UCSD-AML1 (cell line): ENCODE data around the gene CACNG8.
A peak's percentile ranks its signal among the peaks of the same experiment; 100 is the strongest.

ENCODE experiments used
- DNase-seq: peaks from one replicate; lab custom pipeline; 2025; ENCODE audit not compliant: unreplicated experiment; lab: John Stamatoyannopoulos, UW

CACNG8 gene

DNA sequence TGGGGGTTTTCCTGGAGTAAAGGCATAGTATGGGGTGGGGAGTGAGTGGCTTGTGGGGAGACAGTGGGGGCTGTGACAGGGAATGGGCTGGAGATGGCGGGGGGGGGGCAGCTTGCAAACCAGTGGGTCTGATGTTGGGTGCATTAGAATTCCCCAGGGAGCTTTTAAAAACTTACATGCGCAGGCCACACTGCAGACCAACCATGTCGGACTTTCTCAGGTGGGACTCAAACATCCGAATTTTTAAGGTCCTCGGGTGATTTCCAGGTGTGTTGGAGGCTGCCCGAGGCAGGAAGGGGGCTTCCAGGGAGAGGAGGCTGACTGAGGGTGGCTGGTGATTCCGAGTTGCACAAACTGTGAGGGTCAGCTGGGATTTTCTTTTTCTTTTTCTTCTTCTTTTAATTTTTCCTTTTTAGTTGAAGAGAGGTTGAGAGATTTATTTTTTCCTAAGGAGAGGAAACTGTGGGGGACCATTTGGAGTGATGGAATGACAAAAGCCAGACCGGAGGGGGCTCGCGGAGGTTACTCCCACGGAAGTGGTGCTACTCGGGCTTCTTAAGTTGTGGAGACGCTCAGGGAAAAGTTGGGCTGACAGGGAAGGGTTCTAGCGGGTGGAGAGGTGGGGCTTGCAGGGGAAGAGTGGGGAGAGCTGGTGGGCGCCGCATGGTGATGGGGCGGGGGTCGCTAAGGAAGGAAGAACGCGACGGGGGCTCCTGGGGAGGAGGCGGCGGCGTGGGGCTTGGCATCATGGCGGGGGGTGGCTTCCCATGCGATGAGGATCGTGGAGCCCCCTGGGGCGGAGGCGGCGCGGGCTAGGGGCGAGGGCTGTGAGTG is 997 bp upstream of the CACNG8 start:
- DNase-seq = peak; percentile 60

DNA sequence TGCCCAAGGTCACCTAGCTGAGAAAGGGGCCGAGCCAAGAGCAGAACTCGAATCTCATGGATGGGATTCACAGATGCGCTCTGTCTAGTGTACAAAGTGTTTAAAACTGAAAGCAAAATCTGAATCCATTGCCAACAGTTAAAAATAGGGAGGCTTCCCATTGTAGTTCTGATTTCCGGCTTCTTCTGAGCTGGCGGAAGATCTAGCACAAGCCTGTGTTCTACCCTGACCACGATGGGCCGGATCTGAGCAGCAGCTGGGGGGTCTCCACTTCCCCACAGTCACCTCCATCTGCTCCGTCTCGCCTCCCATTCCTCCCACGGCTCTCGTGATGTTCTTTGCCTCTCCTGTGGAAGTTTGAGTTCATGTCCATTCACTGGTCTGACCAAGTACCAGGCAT is 2.4 kb downstream of the CACNG8 start:
- peak; percentile 36 for DNase-seq

DNA sequence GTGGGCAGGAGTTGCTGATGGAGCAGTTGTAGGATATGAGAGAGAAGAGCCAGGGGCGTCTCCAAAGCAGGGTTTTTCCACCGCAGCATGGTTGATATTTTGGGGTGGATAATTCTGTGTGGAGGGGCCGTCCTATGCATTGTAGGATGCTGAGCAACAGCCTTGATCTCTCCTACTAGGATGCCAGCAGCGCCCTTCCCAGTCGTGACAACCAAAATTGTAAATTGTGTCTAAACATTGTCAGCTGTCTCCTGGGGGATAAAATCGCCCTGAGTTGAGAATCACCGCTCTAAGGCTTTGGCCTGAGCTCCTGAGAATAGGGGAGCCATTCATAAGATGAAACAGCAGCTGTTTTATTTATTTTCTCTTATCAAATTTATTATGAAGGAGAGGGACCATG is 4.2 kb downstream of the CACNG8 start:
- DNase-seq = no peak

DNA sequence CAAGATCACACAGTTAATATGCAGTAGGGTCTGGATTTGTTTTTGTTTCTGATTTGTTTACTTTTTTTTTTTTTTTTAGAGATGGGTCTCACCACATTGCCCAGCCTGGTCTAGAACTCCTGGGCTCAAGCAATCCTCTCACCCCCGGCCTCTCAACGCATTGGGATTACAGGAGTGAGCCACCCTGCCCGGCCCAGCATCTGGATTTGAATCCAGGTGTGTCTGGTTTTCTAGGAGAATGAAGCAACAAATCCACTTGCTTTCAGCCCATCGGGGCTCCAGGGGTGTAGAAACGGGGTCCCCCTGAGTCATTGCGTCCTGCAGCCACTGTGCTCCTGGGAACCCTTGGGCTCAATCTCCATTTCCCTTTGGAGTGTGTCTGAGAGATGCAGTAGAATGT is 6.6 kb downstream of the CACNG8 start:
- no peak for DNase-seq

DNA sequence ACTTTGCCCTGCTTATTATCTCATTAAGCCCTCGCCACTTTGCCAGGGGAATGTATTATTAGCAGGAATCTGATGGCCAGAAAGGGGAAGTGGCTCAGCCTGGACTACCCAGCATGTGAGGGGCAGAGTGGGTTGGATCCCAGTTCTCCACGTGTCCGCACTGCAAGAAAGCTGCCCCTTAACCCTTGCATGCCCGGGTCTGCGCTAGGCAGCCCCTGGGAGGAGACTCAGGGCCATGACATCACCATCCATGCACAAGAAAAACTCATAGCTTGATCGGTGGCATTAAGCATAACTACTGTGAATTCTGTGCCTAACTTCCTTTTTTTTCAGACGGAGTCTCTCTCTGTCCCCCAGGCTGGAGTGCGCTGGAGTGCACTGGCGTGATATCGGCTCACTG is 8.9 kb downstream of the CACNG8 start:
- peak; percentile 76 for DNase-seq

DNA sequence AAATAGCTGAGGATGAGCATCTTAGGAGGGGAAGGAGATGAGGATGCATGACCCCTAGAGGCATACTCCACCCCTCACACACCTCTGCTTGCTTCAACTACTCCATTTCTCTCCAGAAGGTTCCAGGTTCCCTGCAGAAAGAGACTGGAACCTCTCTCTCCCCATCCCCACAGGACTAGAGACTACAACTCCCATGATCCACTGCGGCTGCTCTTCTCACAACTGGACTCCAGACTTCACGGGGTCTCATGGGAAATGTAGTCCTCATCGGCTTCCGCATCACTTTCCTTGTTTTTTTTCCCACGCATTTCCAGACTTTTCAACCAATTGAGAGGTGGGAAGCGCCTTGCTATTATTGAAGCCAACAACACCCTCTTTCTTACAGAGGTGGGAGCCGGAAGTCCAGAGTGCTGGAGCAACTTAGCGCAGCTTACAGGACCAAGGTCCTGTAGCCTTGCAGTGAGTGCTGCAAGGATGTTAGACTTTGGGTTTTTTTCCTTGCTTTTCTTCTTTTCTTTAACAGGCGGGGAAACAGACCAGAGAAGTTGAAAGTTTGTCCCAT is 14.8 kb downstream of the CACNG8 start:
- DNase-seq = peak; percentile 50

DNA sequence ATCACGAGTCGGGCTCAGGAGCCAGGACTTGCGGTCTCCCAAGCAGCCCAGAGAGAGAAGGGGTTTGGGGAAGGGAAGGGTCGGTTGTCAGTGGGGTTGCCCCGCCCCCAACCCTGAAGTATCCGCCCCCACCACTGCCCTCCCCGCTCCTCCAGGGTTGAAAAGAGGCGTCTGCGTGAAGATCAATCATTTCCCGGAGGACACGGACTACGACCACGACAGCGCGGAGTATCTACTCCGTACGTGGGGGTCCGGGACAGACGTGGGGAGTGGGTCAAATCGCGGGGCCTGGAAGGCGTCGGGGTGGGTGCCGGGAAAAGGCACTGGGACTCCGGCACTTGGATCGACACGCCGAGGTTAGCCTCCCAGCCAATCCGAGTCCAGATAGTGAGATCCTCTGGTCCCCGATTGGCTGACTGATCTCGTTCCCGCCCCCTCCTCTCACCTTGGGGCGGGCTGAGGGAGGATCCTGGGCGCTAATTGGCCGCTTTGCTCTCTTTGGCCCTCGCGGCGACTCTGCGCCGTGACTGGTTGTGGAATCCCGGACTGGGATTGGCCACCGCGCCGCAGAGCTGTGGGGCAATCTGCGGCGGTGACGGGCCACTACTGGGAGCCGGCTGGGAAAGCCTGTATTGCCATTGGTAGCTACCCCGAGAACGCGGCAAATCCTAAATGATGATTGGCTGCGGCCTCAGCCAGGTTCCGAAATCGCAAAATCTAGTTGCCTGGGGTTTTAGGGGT is 15.4 kb downstream of the CACNG8 start:
- DNase-seq = no peak

DNA sequence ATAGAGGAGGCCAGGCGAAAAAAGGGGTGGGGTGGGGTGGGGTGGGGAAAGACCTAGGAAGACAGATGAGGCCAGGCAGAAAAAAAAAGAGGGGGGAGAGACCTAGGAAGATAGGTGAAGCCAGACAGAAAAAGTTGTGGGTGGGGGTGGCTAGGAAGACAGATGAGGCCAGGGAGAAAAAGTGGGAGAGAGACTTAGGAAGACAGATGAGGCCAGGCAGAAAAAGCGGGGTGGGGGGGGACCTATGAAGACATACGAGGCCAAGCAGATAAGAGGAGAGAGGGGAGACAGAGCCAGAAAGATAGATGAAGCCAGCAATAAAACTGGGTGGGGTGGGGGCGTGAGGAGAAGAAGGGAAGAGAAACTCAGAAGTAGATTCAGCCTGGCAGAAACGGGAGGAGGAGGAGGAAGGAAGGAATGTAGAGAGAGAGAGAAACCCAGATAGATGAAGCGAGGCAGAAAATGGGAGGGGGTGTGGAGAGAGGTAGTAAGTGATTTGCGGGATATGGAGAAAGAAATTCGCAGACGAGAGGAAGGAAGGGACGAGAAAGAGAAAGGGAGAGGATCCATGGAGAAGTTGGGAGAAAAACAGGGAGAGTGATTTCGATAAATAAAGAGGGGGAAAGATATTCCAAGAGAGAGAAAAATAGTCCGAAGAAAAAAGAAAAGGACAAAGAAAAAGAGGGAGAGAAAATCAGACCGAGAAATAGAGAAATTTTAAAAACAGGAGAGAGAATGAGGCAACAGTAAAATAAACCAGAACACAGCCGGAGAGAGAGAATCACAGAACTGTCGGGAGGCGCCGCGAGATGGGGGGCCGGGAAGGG is 16.5 kb downstream of the CACNG8 start:
- DNase-seq = no peak

DNA sequence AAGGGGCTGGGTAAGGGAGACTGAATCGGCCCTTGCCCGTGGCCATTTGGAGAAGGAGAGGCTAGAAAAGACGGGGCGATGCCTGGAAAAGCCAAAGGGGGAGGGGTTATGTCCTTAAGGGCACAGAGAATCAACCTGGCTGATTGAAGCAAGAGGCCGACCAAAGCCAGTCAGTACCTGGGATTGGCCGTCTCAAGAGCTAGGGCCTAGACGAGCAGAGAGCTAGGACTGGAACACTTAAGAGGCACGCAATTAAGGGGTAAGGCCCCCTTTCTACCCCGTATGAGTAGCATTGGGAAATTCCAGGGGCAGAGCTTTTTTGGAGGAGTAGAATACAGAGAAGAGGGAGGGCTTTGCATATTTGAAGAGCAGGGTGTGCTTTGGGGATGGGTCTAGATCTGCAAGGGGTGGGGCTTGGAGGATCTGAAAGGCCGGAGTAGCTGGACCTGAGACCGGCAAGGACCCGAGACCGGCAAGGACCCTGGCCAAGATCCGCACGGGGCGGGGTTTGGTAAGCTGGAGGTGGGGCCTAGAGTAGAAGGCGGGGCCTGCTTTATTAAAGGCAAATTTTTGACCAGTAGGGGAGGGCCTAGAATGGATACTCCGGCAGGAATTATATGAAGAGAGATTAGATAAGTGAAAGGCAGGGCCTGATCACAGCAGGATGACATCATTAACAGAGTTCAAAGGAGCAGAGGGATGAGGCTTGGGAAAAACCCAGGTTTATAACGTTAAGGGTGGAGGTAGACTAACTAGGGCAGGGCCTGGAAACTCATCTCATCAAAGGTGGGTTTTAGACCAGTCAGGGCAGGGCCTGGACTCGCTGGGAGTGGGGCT is 18.0 kb downstream of the CACNG8 start:
- DNase-seq = no peak

DNA sequence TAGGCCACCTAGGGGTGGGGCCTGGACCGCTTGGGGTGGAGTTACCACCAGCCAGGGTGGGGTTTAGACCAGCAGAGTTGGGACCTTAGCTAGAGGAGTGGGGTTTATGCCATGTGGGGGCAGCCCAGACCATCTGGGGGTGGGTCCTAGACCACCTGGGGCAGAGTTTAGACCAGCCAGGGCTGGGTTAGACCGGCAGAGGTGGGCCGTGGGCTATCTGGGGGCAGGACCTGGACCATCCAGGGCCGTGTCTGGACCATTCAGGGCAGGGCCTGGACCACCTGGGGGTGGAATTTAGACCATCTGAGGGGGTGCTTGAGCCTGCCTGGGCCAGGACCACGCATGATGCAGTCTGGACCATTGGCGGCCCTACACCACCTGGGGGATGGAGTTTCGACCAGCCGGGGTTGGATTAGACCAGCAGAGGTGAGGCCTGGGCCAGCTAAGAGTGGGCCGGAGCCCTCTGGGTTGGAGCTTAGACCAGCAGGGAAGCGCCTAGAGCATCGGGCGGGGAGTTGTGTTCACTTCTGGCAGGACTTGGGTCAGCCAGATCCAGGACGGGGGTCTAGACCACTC is 18.7 kb downstream of the CACNG8 start:
- DNase-seq = no peak

DNA sequence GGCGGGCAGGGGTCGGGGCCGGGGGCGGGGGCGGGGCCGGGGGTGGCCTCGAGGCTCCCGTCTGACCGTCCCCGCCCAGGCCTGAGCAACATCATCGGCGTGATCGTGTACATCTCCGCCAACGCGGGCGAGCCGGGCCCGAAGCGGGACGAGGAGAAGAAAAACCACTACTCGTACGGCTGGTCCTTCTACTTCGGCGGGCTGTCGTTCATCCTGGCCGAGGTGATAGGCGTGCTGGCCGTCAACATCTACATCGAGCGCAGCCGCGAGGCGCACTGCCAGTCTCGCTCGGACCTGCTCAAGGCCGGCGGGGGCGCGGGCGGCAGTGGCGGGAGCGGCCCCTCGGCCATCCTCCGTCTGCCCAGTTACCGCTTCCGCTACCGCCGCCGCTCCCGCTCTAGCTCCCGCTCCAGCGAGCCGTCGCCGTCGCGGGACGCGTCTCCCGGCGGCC is 19.3 kb downstream of the CACNG8 start:
- DNase-seq = no peak

DNA sequence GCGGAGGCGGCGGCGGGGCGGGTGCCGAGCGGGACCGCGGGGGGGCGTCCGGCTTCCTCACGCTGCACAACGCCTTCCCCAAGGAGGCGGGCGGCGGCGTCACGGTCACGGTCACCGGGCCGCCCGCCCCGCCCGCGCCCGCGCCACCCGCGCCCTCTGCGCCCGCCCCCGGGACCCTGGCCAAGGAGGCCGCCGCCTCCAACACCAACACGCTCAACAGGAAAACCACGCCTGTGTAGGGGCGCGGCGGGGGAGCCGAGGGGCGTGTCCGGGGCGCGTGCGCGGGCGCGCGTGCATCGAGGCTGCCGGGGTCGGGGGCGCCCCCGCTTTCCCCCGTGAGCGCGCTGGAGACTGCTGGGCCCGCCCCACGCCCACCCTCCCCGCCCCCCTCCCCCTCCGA is 19.9 kb downstream of the CACNG8 start:
- DNase-seq = no peak

DNA sequence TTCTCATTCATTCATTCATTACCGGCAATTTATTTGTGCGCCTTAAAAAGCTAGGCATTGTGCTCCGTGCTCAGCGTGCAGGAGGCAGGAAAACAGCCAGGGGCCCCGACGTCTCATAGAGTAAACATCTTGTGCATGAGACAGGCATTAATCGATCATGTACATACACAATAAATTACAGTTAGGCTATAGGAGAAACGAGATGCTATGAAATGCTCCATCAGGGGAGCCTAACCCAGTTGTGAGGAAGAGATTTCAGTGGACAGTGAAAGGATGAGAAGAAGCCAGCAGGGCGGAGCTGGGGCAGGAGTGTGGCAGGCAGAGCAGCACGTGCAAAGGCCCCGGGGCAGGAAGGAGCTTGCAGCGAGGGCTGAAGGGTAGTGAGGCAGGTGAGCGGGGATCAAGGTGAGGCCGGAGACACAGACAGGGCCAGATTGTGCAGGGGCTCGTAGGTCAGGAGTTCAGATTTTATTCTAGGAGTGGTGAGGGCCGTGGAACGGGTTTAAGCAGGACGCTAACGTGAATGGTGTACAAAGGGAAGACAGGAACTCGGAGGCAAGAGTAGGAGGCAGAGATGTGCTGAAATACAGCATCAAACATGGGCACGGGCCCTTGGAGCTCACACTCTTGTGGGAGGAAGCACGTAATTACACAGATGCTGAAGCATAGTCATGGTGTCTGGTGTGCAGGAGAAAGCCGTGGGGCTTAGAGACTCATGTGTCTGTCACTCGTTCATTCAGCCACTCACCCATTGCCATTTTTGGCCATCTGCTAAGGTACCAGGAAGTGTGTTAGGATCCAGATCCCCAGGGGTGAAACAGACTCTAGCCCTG is 20.9 kb downstream of the CACNG8 start:
- DNase-seq = no peak

DNA sequence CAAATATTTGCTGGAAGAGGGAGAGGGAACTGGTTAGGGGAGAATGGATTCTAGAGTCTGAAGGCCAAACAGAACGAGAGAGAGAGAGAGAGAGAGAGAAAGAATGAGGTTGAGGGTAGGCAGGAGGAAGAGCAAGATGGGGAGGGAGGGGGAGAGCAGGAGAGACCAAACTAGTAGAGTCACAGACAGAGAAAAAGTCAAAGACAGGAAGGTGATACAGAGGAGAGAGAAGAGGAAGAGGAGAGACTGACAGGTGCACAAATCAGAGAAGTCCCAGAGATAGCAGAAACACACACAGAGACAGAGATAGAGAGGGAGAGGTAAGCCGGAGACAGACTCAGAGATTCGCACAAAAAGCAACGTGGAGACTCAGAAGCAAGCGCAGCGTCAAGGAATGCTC is 23.1 kb downstream of the CACNG8 start:
- no peak for DNase-seq

DNA sequence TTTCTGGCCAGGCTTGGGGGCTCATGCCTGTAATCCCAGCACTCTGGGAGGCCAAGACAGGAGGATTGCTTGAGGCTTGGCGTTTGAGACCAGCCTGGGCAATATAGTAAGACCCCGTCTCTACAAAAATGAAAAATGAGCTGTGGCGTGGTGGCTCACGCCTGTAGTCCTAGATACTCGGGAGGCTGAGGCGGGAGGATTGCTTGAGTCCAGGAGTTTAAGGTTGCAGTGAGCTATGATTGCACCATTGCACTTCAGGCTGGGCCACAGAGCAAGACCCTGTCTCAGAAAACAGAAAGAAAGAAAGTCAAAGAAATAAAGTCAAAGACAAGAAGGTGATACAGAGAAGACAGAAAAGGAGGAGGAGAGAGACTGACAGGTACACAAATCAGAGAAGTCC is 26.2 kb downstream of the CACNG8 start:
- DNase-seq = no peak

DNA sequence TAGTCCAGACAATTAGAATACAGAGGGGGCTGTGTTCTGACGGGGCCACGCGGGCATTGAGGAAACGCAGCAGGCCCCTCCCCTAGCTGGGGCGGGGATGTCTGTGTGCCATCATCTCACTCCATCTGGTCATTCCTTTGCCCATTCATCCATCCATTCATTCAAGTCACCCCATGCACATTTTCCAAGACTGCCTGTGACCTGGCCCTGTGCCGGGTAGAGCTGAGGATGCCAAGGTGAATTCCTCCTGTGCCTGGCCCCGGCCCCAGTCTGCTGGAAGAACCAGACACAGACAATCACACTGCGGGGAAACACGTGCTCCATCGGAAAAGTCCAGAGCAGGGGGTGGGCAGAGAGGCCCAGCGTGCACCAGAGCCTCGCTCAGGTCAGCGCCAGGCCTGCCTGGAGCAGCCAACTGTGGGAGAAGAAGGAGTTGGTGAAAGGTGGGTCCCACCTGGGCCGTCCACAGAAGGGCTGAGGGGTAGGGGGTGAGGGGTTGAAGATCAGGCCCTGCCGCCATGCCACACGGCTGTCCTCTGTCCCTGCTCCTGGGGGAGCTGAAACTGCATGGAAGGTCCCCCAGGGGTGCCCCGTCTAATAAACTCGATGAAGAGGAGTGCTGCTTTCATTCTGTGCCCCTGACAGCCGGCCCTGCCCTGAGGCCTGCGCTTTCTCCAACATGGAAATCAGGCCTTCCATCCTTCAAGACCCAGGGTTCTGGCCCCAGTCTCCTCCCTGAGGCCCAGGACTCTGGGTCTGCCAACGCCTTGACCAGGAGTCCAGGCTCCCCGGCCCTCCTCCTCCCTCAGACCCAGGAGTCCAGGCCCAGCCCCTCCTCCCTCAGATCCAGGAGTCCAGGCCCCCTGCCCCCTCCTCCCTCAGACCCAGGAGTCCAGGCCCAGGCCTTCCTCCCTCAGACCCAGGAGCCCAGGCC is 27.1 kb downstream of the CACNG8 start:
- no peak for DNase-seq

DNA sequence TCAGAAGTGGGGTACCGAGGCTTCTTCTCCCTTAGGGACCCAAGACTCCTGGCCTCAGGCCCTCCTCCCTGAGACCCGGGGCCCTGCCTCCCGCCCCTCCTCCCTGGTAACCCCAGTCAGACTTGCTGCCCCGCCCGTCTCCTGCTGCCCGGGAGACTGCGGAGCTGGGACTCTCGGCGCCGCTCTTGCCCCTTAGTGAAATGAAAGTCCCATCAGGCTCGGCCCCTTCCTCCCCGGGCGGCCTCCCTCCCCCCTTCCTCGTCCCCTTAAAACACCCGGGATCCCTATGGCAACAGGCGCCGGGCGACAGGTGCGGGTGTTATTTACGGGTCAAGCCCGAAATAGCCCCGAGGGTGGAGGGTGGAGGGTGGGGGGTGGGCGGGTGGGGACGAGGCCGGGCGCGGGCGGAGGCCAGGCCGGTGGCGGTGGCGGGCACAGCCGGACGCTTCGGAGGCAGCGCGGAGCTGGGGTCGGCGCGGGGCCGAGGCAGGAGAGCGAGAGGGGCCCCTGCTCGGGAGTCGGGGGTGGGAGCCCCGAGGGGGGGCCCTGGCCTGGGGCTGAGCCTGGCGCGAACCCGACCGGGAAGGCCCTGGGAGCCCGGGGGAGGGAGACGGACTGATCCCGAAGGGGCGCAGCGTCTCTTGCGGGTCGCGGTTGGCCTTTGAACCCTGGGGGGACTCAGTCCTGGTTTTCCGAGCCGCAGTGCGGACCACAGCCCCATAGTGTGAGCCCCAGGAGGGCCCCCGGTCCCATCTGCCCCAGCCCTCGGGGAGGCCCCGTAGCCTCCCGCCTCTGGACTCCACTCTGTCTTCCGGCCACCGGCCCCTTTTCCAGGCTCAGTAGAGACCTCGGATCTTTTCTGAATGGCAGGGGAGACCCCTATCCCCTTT is 28.7 kb downstream of the CACNG8 start, which contains the start of gene CACNG6:
TSS of gene CACNG6 (plus strand) at position 414 of the 890 bp plus-strand sequence. CDS start 1,241 bp downstream, outside the sequence.
- DNase-seq = peak; percentile 38
